CD4-positive, CD25-positive, alpha-beta regulatory T cell (primary cell): ENCODE measurements around the gene FAM222B. TPM values are rescaled to one million over a fixed set of nuclear protein-coding genes. Genes with fewer than 3 reads are reported as not detected.
A peak's percentile ranks its signal among the peaks of the same experiment; 100 is the strongest.

Source experiments
- ATAC-seq, 2 donors: fragments of 150-1000 bp; cut with Tn5 transposase; one replicate each; pipeline ENCODE4 v1.10.0; 2021; ENCODE audit warnings: low read depth in 2 of 2, moderate number of reproducible peaks in 2 of 2, moderate library complexity in 1 of 2
- DNase-seq, 3 donors: peaks; one replicate each; pipeline versions ENCODE4 v3.0.0 to v3.0.0-alpha.2; 2012 to 2022; ENCODE audit warnings: mixed read lengths in 1 of 3
- H3K27ac ChIP-seq: one replicate; pipeline ENCODE4 v1.7.0; 2013; ENCODE audit warnings: mild to moderate bottlenecking, low read length; ENCODE audit not compliant: insufficient read depth, poor library complexity, severe bottlenecking
- H3K27me3 ChIP-seq: one replicate; pipeline ENCODE4 v1.7.0; 2013; ENCODE audit warnings: low read length; ENCODE audit not compliant: control insufficient read depth, insufficient read depth
- H3K36me3 ChIP-seq: one replicate; pipeline ENCODE4 v1.7.0; 2013; ENCODE audit warnings: mild to moderate bottlenecking, low read length, moderate library complexity; ENCODE audit not compliant: control insufficient read depth, insufficient read depth
- H3K4me1 ChIP-seq: 2 replicates; pipeline ENCODE4 v1.7.0; 2013; ENCODE audit warnings: mild to moderate bottlenecking, low read length; ENCODE audit not compliant: insufficient read depth, control insufficient read depth, poor library complexity, severe bottlenecking
- H3K4me3 ChIP-seq: one replicate; pipeline ENCODE4 v1.7.0; 2013; ENCODE audit warnings: low read depth, mild to moderate bottlenecking, low read length, moderate library complexity
- H3K9me3 ChIP-seq, 2 experiments: 1 replicate in 1 of 2; 2 replicates in 1 of 2; pipeline ENCODE4 v1.7.0; 2013; ENCODE audit warnings: low read length in 2 of 2, mild to moderate bottlenecking in 1 of 2, moderate library complexity in 1 of 2; ENCODE audit not compliant: control insufficient read depth in 2 of 2
- H3K27ac Mint-ChIP-seq, 3 donors: one replicate each; pipeline ENCODE4 v1.8.0; 2020 to 2022; ENCODE audit warnings: mild to moderate bottlenecking in 3 of 3, mixed read lengths in 3 of 3, moderate library complexity in 2 of 3
- H3K27me3 Mint-ChIP-seq: one replicate; pipeline ENCODE4 v1.8.0; 2022; ENCODE audit warnings: mild to moderate bottlenecking, mixed read lengths
- H3K36me3 Mint-ChIP-seq: one replicate; pipeline ENCODE4 v1.8.0; 2020; ENCODE audit warnings: mixed read lengths
- H3K4me1 Mint-ChIP-seq, 4 donors: one replicate each; pipeline ENCODE4 v1.8.0; 2020 to 2022; ENCODE audit warnings: mixed read lengths in 4 of 4, mild to moderate bottlenecking in 1 of 4
- H3K4me3 Mint-ChIP-seq, 4 donors: one replicate each; pipeline ENCODE4 v1.8.0; 2020 to 2022; ENCODE audit warnings: mild to moderate bottlenecking in 4 of 4, mixed read lengths in 4 of 4, moderate library complexity in 3 of 4
- H3K9me3 Mint-ChIP-seq, 7 donors: one replicate each; pipeline ENCODE4 v1.8.0; 2020 to 2022; ENCODE audit warnings: mixed read lengths in 7 of 7, mild to moderate bottlenecking in 3 of 7, moderate library complexity in 2 of 7
- polyA plus RNA-seq, 4 donors: library from polyadenylated mRNA; unstranded; fragments of 300-500 nt; fragmentation: Illumina TruSeq; gene quantifications; one replicate each; pipeline ENCODE4 v1.2.3, GENCODE V29; 2021
- total RNA-seq: library from RNA; stranded (reverse); gene quantifications from one replicate; pipeline ENCODE4 v1.2.3, GENCODE V29; 2022

Gene FAM222B
- total and polyA plus RNA-seq, 5 donors from 2014 or later, result 4.4 to 23.4 (median 12.4) TPM

- no peaks in the 10 kb centered on the region for H3K27me3 ChIP-seq
- ATAC-seq, result peak; percentile 90 to 92
- H3K9me3 ChIP-seq, result no peaks in the 10 kb centered on the region
- peaks cover 17% of the 10 kb centered on the region for H3K4me1 ChIP-seq
- H3K27ac Mint-ChIP-seq, result peak overlapping the region in 1 of 3 donors; percentile 52
- H3K36me3 Mint-ChIP-seq, result no peaks in the 10 kb centered on the region
- H3K36me3 ChIP-seq, result peaks cover 14% of the 10 kb centered on the region
- peaks cover 0 to 32% (median 4%) of the 10 kb centered on the region in 4 donors for H3K4me1 Mint-ChIP-seq
- peak overlapping the region; percentile 28 for H3K27ac ChIP-seq
- H3K4me3 ChIP-seq, result no peak overlapping the region
- H3K27me3 Mint-ChIP-seq, result no peaks in the 10 kb centered on the region
- peak overlapping the region in 2 of 4 donors; percentile 67 to 88 for H3K4me3 Mint-ChIP-seq
- H3K9me3 Mint-ChIP-seq, result no peaks in the 10 kb centered on the region
- DNase-seq, result peak; percentile 83 to 90 (median 85)
Observed at GRCh38 chr17:28750178-28751047, 92.2 kb downstream of the FAM222B start.

GRCh38 chr17:28749516-28750177, 92.9 kb downstream of the FAM222B start:
- Histone ChIP-seq H3K4me1 (peaks cover 25% of the 10 kb centered on the region), H3K27me3 (no peaks in the 10 kb centered on the region), H3K36me3 (peaks cover 14% of the 10 kb centered on the region), H3K27ac (peak overlapping the region; percentile 28), H3K4me3 (no peak overlapping the region), H3K9me3 (no peaks in the 10 kb centered on the region)
- H3K4me1 Mint-ChIP-seq, result peaks cover 0 to 36% (median 5%) of the 10 kb centered on the region in 4 donors
- H3K27me3 Mint-ChIP-seq, result no peaks in the 10 kb centered on the region
- H3K9me3 Mint-ChIP-seq, result no peaks in the 10 kb centered on the region
- H3K27ac Mint-ChIP-seq, result peak overlapping the region in 1 of 3 donors; percentile 52
- no peak for DNase-seq
- no peak for ATAC-seq
- peak overlapping the region in 2 of 4 donors; percentile 67 to 88 for H3K4me3 Mint-ChIP-seq
- H3K36me3 Mint-ChIP-seq, result no peaks in the 10 kb centered on the region

- DNase-seq, result no peak
- H3K4me3 Mint-ChIP-seq, result peak overlapping the region in 1 of 4 donors; percentile 52
- no peaks in the 10 kb centered on the region for H3K27me3 ChIP-seq
- H3K36me3 ChIP-seq, result peaks cover 14% of the 10 kb centered on the region
- peaks cover 29% of the 10 kb centered on the region for H3K4me1 ChIP-seq
- no peaks in the 10 kb centered on the region for H3K27me3 Mint-ChIP-seq
- H3K27ac Mint-ChIP-seq, result peak overlapping the region in 1 of 3 donors; percentile 78
- H3K9me3 ChIP-seq, result no peaks in the 10 kb centered on the region
- H3K9me3 Mint-ChIP-seq, result no peaks in the 10 kb centered on the region
- peaks cover 0 to 36% (median 7%) of the 10 kb centered on the region in 4 donors for H3K4me1 Mint-ChIP-seq
- no peaks in the 10 kb centered on the region for H3K36me3 Mint-ChIP-seq
- no peak overlapping the region for H3K4me3 ChIP-seq
- H3K27ac ChIP-seq, result no peak overlapping the region
- no peak for ATAC-seq
Observed at GRCh38 chr17:28748852-28749515, 93.6 kb downstream of the FAM222B start.

- no peaks in the 10 kb centered on the region for H3K27me3 ChIP-seq
- H3K36me3 Mint-ChIP-seq, result no peaks in the 10 kb centered on the region
- H3K27me3 Mint-ChIP-seq, result no peaks in the 10 kb centered on the region
- no peaks in the 10 kb centered on the region for H3K9me3 Mint-ChIP-seq
- H3K4me3 Mint-ChIP-seq, result peak overlapping the region in 1 of 4 donors; percentile 52
- H3K4me3 ChIP-seq, result no peak overlapping the region
- peaks cover 14% of the 10 kb centered on the region for H3K36me3 ChIP-seq
- no peaks in the 10 kb centered on the region for H3K9me3 ChIP-seq
- H3K4me1 Mint-ChIP-seq, result peaks cover 0 to 38% (median 7%) of the 10 kb centered on the region in 4 donors
- peaks cover 36% of the 10 kb centered on the region for H3K4me1 ChIP-seq
- DNase-seq (no peak), ATAC-seq (no peak)
- peak overlapping the region in 1 of 3 donors; percentile 78 for H3K27ac Mint-ChIP-seq
- peak overlapping the region; percentile 41 for H3K27ac ChIP-seq
Observed at GRCh38 chr17:28747801-28748750, 94.5 kb downstream of the FAM222B start.

- Mint-ChIP-seq H3K4me3 (peak overlapping the region in 2 of 4 donors; percentile 22 to 97), H3K9me3 (no peaks in the 10 kb centered on the region), H3K27me3 (no peaks in the 10 kb centered on the region), H3K27ac (no peak overlapping the region), H3K36me3 (no peaks in the 10 kb centered on the region), H3K4me1 (peaks cover 0 to 36% (median 7%) of the 10 kb centered on the region in 4 donors)
- H3K4me1 ChIP-seq, result peaks cover 38% of the 10 kb centered on the region
- no peak overlapping the region for H3K27ac ChIP-seq
- no peak overlapping the region for H3K4me3 ChIP-seq
- DNase-seq, result no peak
- no peak for ATAC-seq
- H3K36me3 ChIP-seq, result peaks cover 14% of the 10 kb centered on the region
- H3K27me3 ChIP-seq, result no peaks in the 10 kb centered on the region
- H3K9me3 ChIP-seq, result no peaks in the 10 kb centered on the region
Observed at GRCh38 chr17:28747051-28747691, 95.4 kb downstream of the FAM222B start.

- ATAC-seq (no peak), DNase-seq (no peak)
- Mint-ChIP-seq H3K36me3 (no peaks in the 10 kb centered on the region), H3K4me3 (peak overlapping the region; percentile 90 to 97 (median 93)), H3K9me3 (no peaks in the 10 kb centered on the region), H3K27ac (peak overlapping the region; percentile 69 to 91 (median 74)), H3K27me3 (no peaks in the 10 kb centered on the region), H3K4me1 (peaks cover 0 to 36% (median 7%) of the 10 kb centered on the region in 4 donors)
- peaks cover 14% of the 10 kb centered on the region for H3K36me3 ChIP-seq
- H3K9me3 ChIP-seq, result no peaks in the 10 kb centered on the region
- no peak overlapping the region for H3K4me3 ChIP-seq
- H3K4me1 ChIP-seq, result peaks cover 38% of the 10 kb centered on the region
- peak overlapping the region; percentile 19 for H3K27ac ChIP-seq
- H3K27me3 ChIP-seq, result no peaks in the 10 kb centered on the region
Observed at GRCh38 chr17:28746611-28747050, 96.0 kb downstream of the FAM222B start.
